Osteoblast (primary cell): ENCODE results near the gene MYLK. TPM values are rescaled to one million over a fixed set of nuclear protein-coding genes. Genes with fewer than 3 reads are reported as not detected.

Experiments
- DNase-seq: peaks from one replicate; pipeline ENCODE4 v3.0.0; 2011; ENCODE audit warnings: low spot score, mixed read lengths; ENCODE audit not compliant: insufficient read length; ENCODE audit errors: missing footprints
- H2AFZ ChIP-seq: 2 replicates; pipeline ENCODE4 v1.6.0; 2011; ENCODE audit warnings: mild to moderate bottlenecking, low read length
- H3K27ac ChIP-seq: 2 replicates; pipeline ENCODE4 v1.5.1; 2011; ENCODE audit warnings: mild to moderate bottlenecking, low read depth, low read length, moderate library complexity
- H3K27me3 ChIP-seq: 2 replicates; pipeline ENCODE4 v1.6.0; 2012; ENCODE audit warnings: mild to moderate bottlenecking, control low read depth, inconsistent platforms, low read length, moderate library complexity; ENCODE audit not compliant: insufficient read depth
- H3K36me3 ChIP-seq: 2 replicates; pipeline ENCODE4 v1.5.1; 2011; ENCODE audit warnings: mild to moderate bottlenecking, low read length, control low read depth, moderate library complexity; ENCODE audit not compliant: insufficient read depth
- H3K4me1 ChIP-seq: 2 replicates; pipeline ENCODE4 v1.5.1; 2011; ENCODE audit warnings: mild to moderate bottlenecking, low read length, control low read depth, moderate library complexity; ENCODE audit not compliant: insufficient read depth
- H3K4me2 ChIP-seq: 2 replicates; pipeline ENCODE4 v1.6.0; 2011; ENCODE audit warnings: mild to moderate bottlenecking, low read length; ENCODE audit not compliant: insufficient read depth
- H3K4me3 ChIP-seq: fragments of 200-600 bp; sonication (generic); 3 replicates; pipeline ENCODE4 v1.5.1; 2012; ENCODE audit warnings: mild to moderate bottlenecking, low read length, inconsistent platforms; ENCODE audit not compliant: insufficient read depth
- H3K79me2 ChIP-seq: 2 replicates; pipeline ENCODE4 v1.6.0; 2012; ENCODE audit warnings: mild to moderate bottlenecking, low read length, control low read depth, inconsistent platforms; ENCODE audit not compliant: insufficient read depth
- H3K9me3 ChIP-seq: 2 replicates; pipeline ENCODE4 v1.5.1; 2011; ENCODE audit warnings: low read depth, low read length, control low read depth
- H4K20me1 ChIP-seq: 2 replicates; pipeline ENCODE4 v1.6.0; 2012; ENCODE audit warnings: mild to moderate bottlenecking, low read length, control low read depth; ENCODE audit not compliant: insufficient read depth
- CTCF ChIP-seq: IDR thresholded peaks from 2 replicates; pipeline ENCODE4 v1.5.1; 2011; ENCODE audit warnings: mild to moderate bottlenecking, low read depth, low read length, moderate library complexity; ENCODE audit errors: extremely low read depth
- total RNA-seq: library from RNA; depleted of rRNA; stranded (reverse); fragments of >200 nt; gene quantifications from 2 replicates; pipeline ENCODE4 v1.2.3, GENCODE V29; 2012

MYLK gene
- total RNA-seq, 1 donor, result 268 TPM

- no peak for TF ChIP-seq CTCF
- H3K27ac ChIP-seq, result no peak overlapping the region
- H3K4me2 ChIP-seq, result no peak overlapping the region
- no peak overlapping the region for H2AFZ ChIP-seq
- H4K20me1 ChIP-seq, result no peaks in the 10 kb centered on the region
- peaks cover 68% of the 10 kb centered on the region for H3K36me3 ChIP-seq
- H3K4me3 ChIP-seq, result no peak overlapping the region
- no peaks in the 10 kb centered on the region for H3K79me2 ChIP-seq
- no peak for DNase-seq
- no peaks in the 10 kb centered on the region for H3K9me3 ChIP-seq
- peaks cover 48% of the 10 kb centered on the region for H3K4me1 ChIP-seq
- no peaks in the 10 kb centered on the region for H3K27me3 ChIP-seq
Observed at GRCh38 chr3:123663977-123664376, 220.2 kb downstream of the MYLK start.

- H4K20me1 ChIP-seq, result no peaks in the 10 kb centered on the region
- TF ChIP-seq CTCF, result no peak
- no peak overlapping the region for H3K4me3 ChIP-seq
- H3K79me2 ChIP-seq, result peaks cover 2% of the 10 kb centered on the region
- H3K4me1 ChIP-seq, result peaks cover 57% of the 10 kb centered on the region
- H3K36me3 ChIP-seq, result peaks cover 72% of the 10 kb centered on the region
- H3K4me2 ChIP-seq, result no peak overlapping the region
- no peak for DNase-seq
- no peaks in the 10 kb centered on the region for H3K27me3 ChIP-seq
- no peak overlapping the region for H2AFZ ChIP-seq
- H3K27ac ChIP-seq, result no peak overlapping the region
- no peaks in the 10 kb centered on the region for H3K9me3 ChIP-seq
Observed at GRCh38 chr3:123661973-123662372, 222.2 kb downstream of the MYLK start.

GRCh38 chr3:123660900-123661299 is 223.2 kb downstream of the MYLK start:
- H3K36me3 ChIP-seq, result peaks cover 72% of the 10 kb centered on the region
- H3K4me3 ChIP-seq, result no peak overlapping the region
- no peak overlapping the region for H2AFZ ChIP-seq

GRCh38 chr3:123660141-123660675 is 223.9 kb downstream of the MYLK start:
- H3K36me3 ChIP-seq, result peaks cover 71% of the 10 kb centered on the region
- peak overlapping the region; percentile 81 for H3K27ac ChIP-seq
- H3K9me3 ChIP-seq, result no peaks in the 10 kb centered on the region
- TF ChIP-seq CTCF, result no peak
- peaks cover 3% of the 10 kb centered on the region for H3K79me2 ChIP-seq
- no peaks in the 10 kb centered on the region for H4K20me1 ChIP-seq
- H3K4me3 ChIP-seq, result no peak overlapping the region
- H3K27me3 ChIP-seq, result no peaks in the 10 kb centered on the region
- no peak for DNase-seq
- peaks cover 65% of the 10 kb centered on the region for H3K4me1 ChIP-seq
- no peak overlapping the region for H2AFZ ChIP-seq
- peak overlapping the region; percentile 71 for H3K4me2 ChIP-seq

More at GRCh38 chr3:123660900-123661299, 223.2 kb downstream of the MYLK start:
- H3K79me2 ChIP-seq, result peaks cover 3% of the 10 kb centered on the region
- no peaks in the 10 kb centered on the region for H3K27me3 ChIP-seq
- no peaks in the 10 kb centered on the region for H4K20me1 ChIP-seq
- H3K9me3 ChIP-seq, result no peaks in the 10 kb centered on the region
- H3K4me1 ChIP-seq, result peaks cover 58% of the 10 kb centered on the region
- DNase-seq, result peak; percentile 94
- H3K4me2 ChIP-seq, result peak overlapping the region; percentile 71
- TF ChIP-seq CTCF, result no peak
- H3K27ac ChIP-seq, result peak overlapping the region; percentile 81
